WERI-Rb-1 (cell line): Measurements from ENCODE around the gene FHOD3.
"Not testable (repeated sequence)": the region's sequence is repeated elsewhere in the genome, so short reads cannot be mapped to it uniquely, and the experiment has no call there.

ENCODE experiments used
- DNase-seq: peaks from one replicate; pipeline ENCODE4 v3.0.0-alpha.2; 2020
- H3K27ac ChIP-seq: fragments of 250-450 bp; sonication (Bioruptor Pico); 2 replicates; pipeline ENCODE4 v1.5.1; 2020; ENCODE audit warnings: mild to moderate bottlenecking, moderate library complexity
- H3K27me3 ChIP-seq: fragments of 250-450 bp; sonication (Bioruptor Pico); 2 replicates; pipeline ENCODE4 v1.5.1; 2021; ENCODE audit warnings: mild to moderate bottlenecking, low read depth, moderate library complexity; ENCODE audit not compliant: insufficient read depth, severe bottlenecking
- H3K36me3 ChIP-seq: fragments of 250-450 bp; sonication (Bioruptor Pico); 2 replicates; pipeline ENCODE4 v1.5.1; 2020; ENCODE audit warnings: mild to moderate bottlenecking, moderate library complexity
- H3K4me3 ChIP-seq: 2 replicates; pipeline ENCODE4 v1.5.1; 2011; ENCODE audit warnings: low read depth, mild to moderate bottlenecking, control low read depth, low read length
- H3K9me3 ChIP-seq: fragments of 250-450 bp; sonication (Bioruptor Pico); 2 replicates; pipeline ENCODE4 v1.5.1; 2021; ENCODE audit warnings: mild to moderate bottlenecking, moderate library complexity; ENCODE audit not compliant: severe bottlenecking
- CTCF ChIP-seq: IDR thresholded peaks from 2 replicates; pipeline ENCODE4 v1.5.1; 2011; ENCODE audit warnings: low read depth, mild to moderate bottlenecking, control low read depth, inconsistent platforms, low read length

Gene FHOD3

GRCh38 chr18:36719630-36720029 lies 422.1 kb downstream of the FHOD3 start:
- no peak for TF ChIP-seq CTCF
- Histone ChIP-seq H3K9me3 (no peaks in the 10 kb centered on the region), H3K36me3 (no peaks in the 10 kb centered on the region), H3K27ac (no peak overlapping the region), H3K27me3 (no peaks in the 10 kb centered on the region), H3K4me3 (no peak overlapping the region)
- no peak for DNase-seq

- H3K27ac ChIP-seq, DNase-seq, H3K36me3 ChIP-seq, H3K9me3 ChIP-seq, H3K27me3 ChIP-seq, H3K4me3 ChIP-seq: not testable (repeated sequence)
Measured at GRCh38 chr18:36721351-36721750, 423.8 kb downstream of the FHOD3 start.

GRCh38 chr18:36724169-36724568 lies 426.7 kb downstream of the FHOD3 start:
- DNase-seq: no peak
- Histone ChIP-seq H3K9me3 (no peaks in the 10 kb centered on the region), H3K27me3 (no peaks in the 10 kb centered on the region), H3K4me3 (no peak overlapping the region), H3K27ac (no peak overlapping the region), H3K36me3 (no peaks in the 10 kb centered on the region)
- no peak for TF ChIP-seq CTCF

GRCh38 chr18:36724591-36725001 lies 427.1 kb downstream of the FHOD3 start:
- Histone ChIP-seq H3K27ac (no peak overlapping the region), H3K4me3 (no peak overlapping the region), H3K27me3 (no peaks in the 10 kb centered on the region), H3K36me3 (no peaks in the 10 kb centered on the region), H3K9me3 (no peaks in the 10 kb centered on the region)
- no peak for DNase-seq
- TF ChIP-seq CTCF: no peak

GRCh38 chr18:36728345-36728744 lies 430.8 kb downstream of the FHOD3 start:
- Histone ChIP-seq H3K27ac (no peak overlapping the region), H3K4me3 (no peak overlapping the region), H3K27me3 (no peaks in the 10 kb centered on the region), H3K9me3 (peaks cover 5% of the 10 kb centered on the region), H3K36me3 (no peaks in the 10 kb centered on the region; the same call in 1 of the 2 replicates)
- TF ChIP-seq CTCF: no peak
- DNase-seq: no peak

GRCh38 chr18:36729197-36729596 lies 431.7 kb downstream of the FHOD3 start:
- Histone ChIP-seq H3K9me3 (peaks cover 5% of the 10 kb centered on the region), H3K27ac (no peak overlapping the region), H3K4me3 (no peak overlapping the region), H3K36me3 (no peaks in the 10 kb centered on the region; the same call in 1 of the 2 replicates), H3K27me3 (no peaks in the 10 kb centered on the region)
- no peak for DNase-seq
- no peak for TF ChIP-seq CTCF
